Natural killer cell (primary cell): Measurements from ENCODE around the gene MAVS. TPM values are rescaled to one million over a fixed set of nuclear protein-coding genes. Genes with fewer than 3 reads are reported as not detected.

Experiments used
- ATAC-seq, 3 donors: fragments of 150-1000 bp in 2 of 3; fragments of 200-7000 bp in 1 of 3; cut with Tn5 transposase; 1 replicate in 1 of 3; 2 replicates in 2 of 3; pipeline ENCODE4 v1.10.0; 2021; ENCODE audit warnings: mild to moderate bottlenecking in 2 of 3, moderate library complexity in 2 of 3
- DNase-seq, 2 donors: peaks; one replicate each; pipeline versions ENCODE4 v3.0.0 to v3.0.0-alpha.2; 2013 to 2021; ENCODE audit warnings: mixed read lengths in 1 of 2
- H3K27ac ChIP-seq: one replicate; pipeline ENCODE4 v1.5.1; 2013; ENCODE audit warnings: mild to moderate bottlenecking, low read length
- H3K27me3 ChIP-seq: one replicate; pipeline ENCODE4 v1.6.1; 2013; ENCODE audit warnings: low read length; ENCODE audit not compliant: control insufficient read depth, insufficient read depth
- H3K36me3 ChIP-seq: one replicate; pipeline ENCODE4 v1.6.1; 2013; ENCODE audit warnings: low read length; ENCODE audit not compliant: control insufficient read depth, insufficient read depth
- H3K4me1 ChIP-seq: one replicate; pipeline ENCODE4 v1.6.1; 2013; ENCODE audit warnings: low read length; ENCODE audit not compliant: control insufficient read depth, insufficient read depth
- H3K4me3 ChIP-seq: one replicate; pipeline ENCODE4 v1.5.1; 2013; ENCODE audit warnings: low read length
- H3K9me3 ChIP-seq: one replicate; pipeline ENCODE4 v1.6.1; 2013; ENCODE audit warnings: low read length; ENCODE audit not compliant: control insufficient read depth, insufficient read depth
- H3K27ac Mint-ChIP-seq, 2 donors: one replicate each; pipeline ENCODE4 v1.8.0; 2022; ENCODE audit warnings: mild to moderate bottlenecking in 2 of 2, mixed read lengths in 2 of 2, moderate library complexity in 1 of 2
- H3K27me3 Mint-ChIP-seq, 2 donors: one replicate each; pipeline ENCODE4 v1.8.0; 2022; ENCODE audit warnings: low read depth in 2 of 2, mixed read lengths in 2 of 2
- H3K36me3 Mint-ChIP-seq: one replicate; pipeline ENCODE4 v1.8.0; 2022; ENCODE audit warnings: mixed read lengths
- H3K4me1 Mint-ChIP-seq, 2 donors: one replicate each; pipeline ENCODE4 v1.8.0; 2022; ENCODE audit warnings: mixed read lengths in 2 of 2
- H3K4me3 Mint-ChIP-seq: one replicate; pipeline ENCODE4 v1.8.0; 2022; ENCODE audit warnings: mild to moderate bottlenecking, moderate library complexity, mixed read lengths
- H3K9me3 Mint-ChIP-seq, 2 donors: one replicate each; pipeline ENCODE4 v1.8.0; 2022; ENCODE audit warnings: mixed read lengths in 2 of 2
- WGBS: methylation state at CpG from one replicate; pipeline ENCODE4 v1.1.7; 2013; ENCODE audit warnings: missing lambda C conversion rate; ENCODE audit not compliant: insufficient coverage; 5-methylcytosine and 5-hydroxymethylcytosine counted together
- intact Hi-C: fragments of 100-400 bp; cut with micrococcal nuclease; formaldehyde crosslinking; loops from one replicate; pipeline ENCODE4 v1.14.2; 2022
- total RNA-seq, 4 donors: library from RNA; stranded (reverse); fragments of 120-200 nt in 1 of 4; gene quantifications; one replicate each; pipeline versions ENCODE4 v1.2.3 to v1.2.4, GENCODE V29; 2013 to 2022
- TF ChIP-seq, protein P1 (sequence below): fragments of 200-600 bp; IDR thresholded peaks from one replicate; pipeline ENCODE4 v1.8.0; 2022; ENCODE audit warnings: antibody characterized with exemption

MAVS gene
- 10 to 100 TPM; 23.1 to 30.8 (median 26.4) TPM for total RNA-seq
- 16.4 TPM for total RNA-seq (2013)

- intact Hi-C loops: loop anchor here (2.0 to 5.0 kb wide), 2 partner anchors 26 to 50 kb away; partner anchors contain the start of genes AP5S1 and CDC25B
- Histone ChIP-seq H3K27me3 (no peaks in the 10 kb centered on the region), H3K27ac (peak within 1 kb of the TSS; percentile 85), H3K4me1 (peaks cover 22% of the 10 kb centered on the region), H3K36me3 (no peaks in the 10 kb centered on the region), H3K9me3 (no peaks in the 10 kb centered on the region), H3K4me3 (peak within 1 kb of the TSS; percentile 100)
- peak within 1 kb of the TSS; percentile 81 to 89 for H3K27ac Mint-ChIP-seq
- H3K27me3 Mint-ChIP-seq: no peaks in the 10 kb centered on the region
- H3K4me3 Mint-ChIP-seq: peak within 1 kb of the TSS; percentile 89
- DNase-seq (peak; percentile 87 to 92), ATAC-seq (peak; percentile 98)
- TF ChIP-seq, protein P1, sequence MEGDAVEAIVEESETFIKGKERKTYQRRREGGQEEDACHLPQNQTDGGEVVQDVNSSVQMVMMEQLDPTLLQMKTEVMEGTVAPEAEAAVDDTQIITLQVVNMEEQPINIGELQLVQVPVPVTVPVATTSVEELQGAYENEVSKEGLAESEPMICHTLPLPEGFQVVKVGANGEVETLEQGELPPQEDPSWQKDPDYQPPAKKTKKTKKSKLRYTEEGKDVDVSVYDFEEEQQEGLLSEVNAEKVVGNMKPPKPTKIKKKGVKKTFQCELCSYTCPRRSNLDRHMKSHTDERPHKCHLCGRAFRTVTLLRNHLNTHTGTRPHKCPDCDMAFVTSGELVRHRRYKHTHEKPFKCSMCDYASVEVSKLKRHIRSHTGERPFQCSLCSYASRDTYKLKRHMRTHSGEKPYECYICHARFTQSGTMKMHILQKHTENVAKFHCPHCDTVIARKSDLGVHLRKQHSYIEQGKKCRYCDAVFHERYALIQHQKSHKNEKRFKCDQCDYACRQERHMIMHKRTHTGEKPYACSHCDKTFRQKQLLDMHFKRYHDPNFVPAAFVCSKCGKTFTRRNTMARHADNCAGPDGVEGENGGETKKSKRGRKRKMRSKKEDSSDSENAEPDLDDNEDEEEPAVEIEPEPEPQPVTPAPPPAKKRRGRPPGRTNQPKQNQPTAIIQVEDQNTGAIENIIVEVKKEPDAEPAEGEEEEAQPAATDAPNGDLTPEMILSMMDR: no peak
- WGBS: under 1% methylated on average over 72 of the region's 72 CpGs
- H3K4me1 Mint-ChIP-seq: peaks cover 16 to 31% of the 10 kb centered on the region in 2 donors
- no peaks in the 10 kb centered on the region for H3K36me3 Mint-ChIP-seq
- H3K9me3 Mint-ChIP-seq: no peaks in the 10 kb centered on the region
Measured at GRCh38 chr20:3846740-3847428, at the start of gene MAVS. MAVS (plus strand) TSS chr20:3846834; CDS start chr20:3854625, 7,791 bp downstream.

- Mint-ChIP-seq H3K27me3 (no peaks in the 10 kb centered on the region), H3K9me3 (no peaks in the 10 kb centered on the region), H3K36me3 (no peaks in the 10 kb centered on the region), H3K4me1 (peaks cover 24 to 51% of the 10 kb centered on the region in 2 donors), H3K4me3 (peak overlapping the region; percentile 97), H3K27ac (peak overlapping the region; percentile 96)
- ATAC-seq (no peak), DNase-seq (no peak)
- intact Hi-C loops: loop anchor here (5.0 kb wide), 1 partner anchor 50 kb away; the partner anchor contains the start of gene MAVS
- Histone ChIP-seq H3K9me3 (no peaks in the 10 kb centered on the region), H3K27ac (peak overlapping the region; percentile 64), H3K27me3 (no peaks in the 10 kb centered on the region), H3K4me1 (peaks cover 70% of the 10 kb centered on the region), H3K4me3 (peak overlapping the region; percentile 87), H3K36me3 (peaks cover 30% of the 10 kb centered on the region)
- TF ChIP-seq, protein P1: no peak
- 72% methylated on average over 5 of the region's 5 CpGs for WGBS
Measured at GRCh38 chr20:3797226-3797545, 49.4 kb upstream of the MAVS start.

GRCh38 chr20:3797592-3798372 lies 48.9 kb upstream of the MAVS start:
- Mint-ChIP-seq H3K9me3 (no peaks in the 10 kb centered on the region), H3K4me3 (peak overlapping the region; percentile 97), H3K36me3 (peaks cover 4% of the 10 kb centered on the region), H3K4me1 (peaks cover 28 to 56% of the 10 kb centered on the region in 2 donors), H3K27ac (peak overlapping the region; percentile 96), H3K27me3 (no peaks in the 10 kb centered on the region)
- TF ChIP-seq, protein P1: no peak
- intact Hi-C loops: loop anchor here (5.0 kb wide), 1 partner anchor 50 kb away; the partner anchor contains the start of gene MAVS
- Histone ChIP-seq H3K4me3 (peak overlapping the region; percentile 87), H3K9me3 (no peaks in the 10 kb centered on the region), H3K27me3 (no peaks in the 10 kb centered on the region), H3K27ac (peak overlapping the region; percentile 64), H3K4me1 (peaks cover 76% of the 10 kb centered on the region), H3K36me3 (peaks cover 36% of the 10 kb centered on the region)
- peak in 2 of 3 donors; percentile 16 to 17 for ATAC-seq
- 50% methylated on average over 19 of the region's 19 CpGs for WGBS
- DNase-seq: peak in 1 of 2 donors; percentile 63
